ENCODE data around the gene RNF152.
A peak's percentile ranks its signal among the peaks of the same experiment; 100 is the strongest.

Gene RNF152

GRCh38 chr18:61910101-61910500 is 17.3 kb upstream of the RNF152 start:
- H3K9ac ChIP-seq (ENCODE audit: low read length): no peak overlapping the region
- H3K4me2 ChIP-seq (ENCODE audit: low read length): no peak overlapping the region
- H3K9me2 ChIP-seq (ENCODE audit: low read depth, low read length): no peaks in the 10 kb centered on the region
- H3K79me2 ChIP-seq (ENCODE audit: insufficient read depth, low read length): no peaks in the 10 kb centered on the region
- TF ChIP-seq EZH2 (IDR thresholded peaks at IDR 0.05; ENCODE audit: borderline replicate concordance, low read length): no peak
- TF ChIP-seq CTCF (IDR thresholded peaks at IDR 0.05; ENCODE audit: low read length): no peak
- H3K4me1 ChIP-seq (ENCODE audit: insufficient read depth, low read length, severe bottlenecking): no peaks in the 10 kb centered on the region
- H3K4me3 ChIP-seq (ENCODE audit: low read depth, low read length, poor library complexity, severe bottlenecking): no peak overlapping the region
- H3F3A ChIP-seq (ENCODE audit: insufficient read depth, low read length): no peaks in the 10 kb centered on the region
- no peaks in the 10 kb centered on the region for H3K27me3 ChIP-seq (ENCODE audit: insufficient read depth, low read length)
- no peaks in the 10 kb centered on the region for H3K36me3 ChIP-seq (ENCODE audit: insufficient read depth, low read length)
- H4K20me1 ChIP-seq (ENCODE audit: insufficient read depth, low read length): no peaks in the 10 kb centered on the region
- no peak overlapping the region for H3K27ac ChIP-seq (ENCODE audit: low read depth, low read length, poor library complexity, severe bottlenecking)
- H3K9me3 ChIP-seq (ENCODE audit: low read length): no peaks in the 10 kb centered on the region
- no peak overlapping the region for H2AFZ ChIP-seq (ENCODE audit: low read length)

DNA sequence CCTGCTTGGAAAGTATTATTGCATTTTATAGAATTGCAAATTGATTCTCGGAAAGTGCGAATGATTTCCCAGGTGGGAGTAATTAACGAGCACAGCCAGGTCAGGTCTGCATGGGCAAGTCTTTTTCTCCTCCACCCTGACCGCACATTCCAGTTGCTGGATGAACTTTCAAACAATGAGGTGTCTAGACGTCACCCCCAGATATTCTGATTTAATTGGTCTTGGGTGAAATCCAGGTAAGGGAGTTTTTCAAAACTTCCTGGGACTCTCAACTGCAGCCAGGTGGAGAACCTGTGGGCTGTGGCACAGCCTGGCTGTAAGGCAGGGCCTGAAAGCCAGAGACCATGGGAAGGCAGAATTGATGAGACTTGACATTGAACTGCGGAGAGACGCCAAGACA is 15.9 kb upstream of the RNF152 start:
- Histone ChIP-seq H3K4me2 (ENCODE audit: low read length) (no peak overlapping the region), H3K9me2 (ENCODE audit: low read depth, low read length) (no peaks in the 10 kb centered on the region), H4K20me1 (ENCODE audit: insufficient read depth, low read length) (no peaks in the 10 kb centered on the region), H3F3A (ENCODE audit: insufficient read depth, low read length) (no peaks in the 10 kb centered on the region), H2AFZ (ENCODE audit: low read length) (no peak overlapping the region), H3K27ac (ENCODE audit: low read depth, low read length, poor library complexity, severe bottlenecking) (no peak overlapping the region), H3K27me3 (ENCODE audit: insufficient read depth, low read length) (no peaks in the 10 kb centered on the region), H3K4me1 (ENCODE audit: insufficient read depth, low read length, severe bottlenecking) (no peaks in the 10 kb centered on the region), H3K36me3 (ENCODE audit: insufficient read depth, low read length) (no peaks in the 10 kb centered on the region), H3K4me3 (ENCODE audit: low read depth, low read length, poor library complexity, severe bottlenecking) (no peak overlapping the region), H3K79me2 (ENCODE audit: insufficient read depth, low read length) (no peaks in the 10 kb centered on the region), H3K9ac (ENCODE audit: low read length) (no peak overlapping the region), H3K9me3 (ENCODE audit: low read length) (no peaks in the 10 kb centered on the region)
- TF ChIP-seq CTCF (IDR thresholded peaks at IDR 0.05; ENCODE audit: low read length) (no peak), EZH2 (IDR thresholded peaks at IDR 0.05; ENCODE audit: borderline replicate concordance, low read length) (no peak)

- Histone ChIP-seq H3K9ac (ENCODE audit: low read length) (no peak overlapping the region), H3F3A (ENCODE audit: insufficient read depth, low read length) (no peaks in the 10 kb centered on the region), H3K27ac (ENCODE audit: low read depth, low read length, poor library complexity, severe bottlenecking) (no peak overlapping the region), H3K9me2 (ENCODE audit: low read depth, low read length) (no peaks in the 10 kb centered on the region), H2AFZ (ENCODE audit: low read length) (no peak overlapping the region), H3K36me3 (ENCODE audit: insufficient read depth, low read length) (no peaks in the 10 kb centered on the region), H3K4me2 (ENCODE audit: low read length) (no peak overlapping the region), H3K79me2 (ENCODE audit: insufficient read depth, low read length) (no peaks in the 10 kb centered on the region), H4K20me1 (ENCODE audit: insufficient read depth, low read length) (no peaks in the 10 kb centered on the region), H3K4me3 (ENCODE audit: low read depth, low read length, poor library complexity, severe bottlenecking) (no peak overlapping the region), H3K9me3 (ENCODE audit: low read length) (no peaks in the 10 kb centered on the region), H3K4me1 (ENCODE audit: insufficient read depth, low read length, severe bottlenecking) (no peaks in the 10 kb centered on the region), H3K27me3 (ENCODE audit: insufficient read depth, low read length) (no peaks in the 10 kb centered on the region)
- TF ChIP-seq CTCF (IDR thresholded peaks at IDR 0.05; ENCODE audit: low read length) (peak; percentile 89), EZH2 (IDR thresholded peaks at IDR 0.05; ENCODE audit: borderline replicate concordance, low read length) (no peak)
Measured at GRCh38 chr18:61901323-61901986, 8.6 kb upstream of the RNF152 start.
